DOHH2 (cell line): ENCODE data around the gene SLC18B1.

Experiments
- H3F3A ChIP-seq: fragments of 200-600 bp; sonication (generic), shearing (Covaris generic); 2 replicates; pipeline ENCODE4 v1.6.0; 2016; ENCODE audit warnings: antibody characterized with exemption, mild to moderate bottlenecking; ENCODE audit not compliant: control insufficient read depth, insufficient read depth
- H3K27ac ChIP-seq: fragments of 200-600 bp; sonication (generic); 2 replicates; pipeline ENCODE4 v1.5.1; 2014; ENCODE audit warnings: low read depth, mild to moderate bottlenecking, low read length, moderate library complexity
- H3K27me3 ChIP-seq: fragments of 200-600 bp; sonication (generic); 2 replicates; pipeline ENCODE4 v1.6.1; 2014; ENCODE audit warnings: mild to moderate bottlenecking, low read length, mixed read lengths; ENCODE audit not compliant: control insufficient read depth
- H3K36me3 ChIP-seq: fragments of 200-600 bp; sonication (generic); 2 replicates; pipeline ENCODE4 v1.6.1; 2014; ENCODE audit warnings: mild to moderate bottlenecking, low read length, moderate library complexity, mixed read lengths; ENCODE audit not compliant: control insufficient read depth
- H3K4me1 ChIP-seq: fragments of 200-600 bp; sonication (generic); 2 replicates; pipeline ENCODE4 v1.6.1; 2014; ENCODE audit warnings: mild to moderate bottlenecking, low read length, mixed read lengths; ENCODE audit not compliant: control insufficient read depth
- H3K4me2 ChIP-seq: fragments of 200-600 bp; sonication (generic); 2 replicates; pipeline ENCODE4 v1.6.0; 2014; ENCODE audit warnings: mild to moderate bottlenecking, low read length, moderate library complexity
- H3K4me3 ChIP-seq: fragments of 200-600 bp; sonication (generic); 2 replicates; pipeline ENCODE4 v1.5.1; 2014; ENCODE audit warnings: mild to moderate bottlenecking, low read length, mixed read lengths
- H3K79me2 ChIP-seq: fragments of 200-600 bp; sonication (generic); 2 replicates; pipeline ENCODE4 v1.6.1; 2014; ENCODE audit warnings: mild to moderate bottlenecking, low read length, mixed read lengths; ENCODE audit not compliant: control insufficient read depth
- H3K9me2 ChIP-seq: fragments of 200-600 bp; sonication (generic); replicated peaks from 2 replicates; pipeline ENCODE4 v1.6.1; 2014; ENCODE audit warnings: mild to moderate bottlenecking, low read length, mixed read lengths; ENCODE audit not compliant: control insufficient read depth
- H3K9me3 ChIP-seq: fragments of 200-600 bp; sonication (generic); 2 replicates; pipeline ENCODE4 v1.6.1; 2014; ENCODE audit warnings: antibody characterized with exemption, low read length, mixed read lengths; ENCODE audit not compliant: control insufficient read depth, insufficient read depth
- H4K20me1 ChIP-seq: fragments of 200-600 bp; sonication (generic); 2 replicates; pipeline ENCODE4 v1.6.0; 2014; ENCODE audit warnings: low read depth, mild to moderate bottlenecking, antibody characterized with exemption, low read length, moderate library complexity; ENCODE audit not compliant: control insufficient read depth, insufficient read depth
- CTCF ChIP-seq: fragments of 200-600 bp; sonication (generic); IDR thresholded peaks from one replicate; pipeline ENCODE4 v1.5.1; 2014; ENCODE audit warnings: antibody characterized with exemption, mild to moderate bottlenecking, low read depth, low read length; ENCODE audit not compliant: poor library complexity, severe bottlenecking
- EZH2phosphoT487 ChIP-seq: fragments of 200-600 bp; sonication (generic); IDR thresholded peaks from 2 replicates; pipeline ENCODE4 v1.6.1; 2017; ENCODE audit warnings: borderline replicate concordance, mild to moderate bottlenecking, antibody characterized with exemption, low read length, moderate library complexity, mixed read lengths

Gene SLC18B1

DNA sequence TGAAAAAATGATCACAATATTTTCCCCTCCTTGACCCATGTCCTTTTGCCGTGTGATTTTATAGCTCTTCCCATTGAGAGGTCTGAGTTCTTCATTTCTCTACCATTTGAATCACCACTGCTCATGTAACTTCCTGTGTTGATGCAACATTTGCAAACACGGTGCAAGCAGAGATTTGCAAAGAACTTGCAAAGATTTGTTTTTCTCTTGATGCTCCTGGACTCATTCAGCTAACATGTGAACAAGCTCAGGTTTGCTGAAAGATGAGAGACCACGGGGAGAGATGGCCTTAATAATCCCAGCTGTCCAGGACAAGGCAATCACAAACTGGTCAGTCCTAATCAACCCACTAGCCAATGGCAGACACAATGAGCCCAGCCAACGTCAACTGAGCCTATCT lies 49.3 kb downstream of the SLC18B1 start:
- peaks cover 59% of the 10 kb centered on the region for H3K36me3 ChIP-seq

GRCh38 chr6:132748446-132748845 lies 50.0 kb downstream of the SLC18B1 start:
- Histone ChIP-seq H3K4me3 (no peak overlapping the region), H3K4me1 (peaks cover 17% of the 10 kb centered on the region), H3K9me2 (no peaks in the 10 kb centered on the region), H3K36me3 (peaks cover 59% of the 10 kb centered on the region), H3K27ac (no peak overlapping the region), H3K4me2 (no peak overlapping the region), H3K79me2 (no peaks in the 10 kb centered on the region), H3K27me3 (no peaks in the 10 kb centered on the region), H3F3A (peaks cover 5% of the 10 kb centered on the region; the same call in 1 of the 2 replicates), H4K20me1 (no peaks in the 10 kb centered on the region), H3K9me3 (no peaks in the 10 kb centered on the region)
- no peak for TF ChIP-seq EZH2phosphoT487
- no peak for TF ChIP-seq CTCF

More for the DNA sequence above, 49.3 kb downstream of the SLC18B1 start:
- Histone ChIP-seq H3K9me2 (no peaks in the 10 kb centered on the region), H3K27me3 (no peaks in the 10 kb centered on the region), H3K27ac (no peak overlapping the region), H4K20me1 (no peaks in the 10 kb centered on the region), H3K79me2 (no peaks in the 10 kb centered on the region), H3K4me1 (peaks cover 17% of the 10 kb centered on the region), H3K9me3 (no peaks in the 10 kb centered on the region), H3K4me2 (no peak overlapping the region; the same call in 1 of the 2 replicates), H3F3A (peaks cover 5% of the 10 kb centered on the region; the same call in 1 of the 2 replicates), H3K4me3 (no peak overlapping the region)
- no peak for TF ChIP-seq CTCF
- no peak for TF ChIP-seq EZH2phosphoT487

- H3F3A ChIP-seq = no peaks in the 10 kb centered on the region
Measured at GRCh38 chr6:132746048-132746447, 52.4 kb downstream of the SLC18B1 start.

More at GRCh38 chr6:132746048-132746447, 52.4 kb downstream of the SLC18B1 start:
- peaks cover 47% of the 10 kb centered on the region for H3K36me3 ChIP-seq
- H3K4me2 ChIP-seq = no peak overlapping the region
- no peaks in the 10 kb centered on the region for H4K20me1 ChIP-seq
- H3K4me3 ChIP-seq = no peak overlapping the region
- H3K9me3 ChIP-seq = no peaks in the 10 kb centered on the region
- TF ChIP-seq EZH2phosphoT487 (no peak), CTCF (no peak)
- no peaks in the 10 kb centered on the region for H3K79me2 ChIP-seq
- no peak overlapping the region for H3K27ac ChIP-seq
- H3K9me2 ChIP-seq = no peaks in the 10 kb centered on the region
- peaks cover 9% of the 10 kb centered on the region for H3K4me1 ChIP-seq
- H3K27me3 ChIP-seq = no peaks in the 10 kb centered on the region
